OCI-LY7 (cell line): ENCODE data around the gene ARHGEF39. TPM values are rescaled to one million over a fixed set of nuclear protein-coding genes. Genes with fewer than 3 reads are reported as not detected.

ENCODE experiments used
- BruUV-seq: library from RNA; stranded (reverse); fragments of 400-500 nt; replicated peaks from 2 replicates; lab custom pipeline; 2021; lab: Mats Ljungman, UMichigan
- CTCF ChIA-PET: fragments of 300-600 bp; sonication (Branson Sonifier 250); formaldehyde crosslinking; loops from one replicate; lab custom pipeline; 2022; ENCODE audit warnings: antibody characterized with exemption; ENCODE audit not compliant: unreplicated experiment; lab: Charles Lee
- POLR2A ChIA-PET: fragments of 300-600 bp; sonication (Branson Sonifier 250); formaldehyde crosslinking; loops from one replicate; lab custom pipeline; 2022; ENCODE audit warnings: antibody characterized with exemption; lab: Charles Lee
- DNase-seq: peaks from one replicate; pipeline ENCODE4 v3.0.0-alpha.2; 2015; ENCODE audit warnings: low spot score
- H2AFZ ChIP-seq: fragments of 200-600 bp; sonication (generic), shearing (Covaris generic); 2 replicates; pipeline ENCODE4 v1.6.1; 2014; ENCODE audit warnings: mild to moderate bottlenecking, antibody characterized with exemption, low read length, moderate library complexity
- H3K27ac ChIP-seq: fragments of 200-600 bp; sonication (generic); 2 replicates; pipeline ENCODE4 v1.5.1; 2014; ENCODE audit warnings: mixed run types, low read depth, mild to moderate bottlenecking, moderate library complexity, low read length, inconsistent platforms; ENCODE audit not compliant: poor library complexity, severe bottlenecking
- H3K36me3 ChIP-seq: fragments of 200-600 bp; sonication (generic); 2 replicates; pipeline ENCODE4 v1.6.1; 2014; ENCODE audit warnings: mild to moderate bottlenecking, antibody characterized with exemption, low read length, moderate library complexity, mixed read lengths; ENCODE audit not compliant: insufficient read depth
- H3K4me1 ChIP-seq: fragments of 200-600 bp; sonication (generic); 2 replicates; pipeline ENCODE4 v1.5.1; 2014; ENCODE audit warnings: mild to moderate bottlenecking, low read length; ENCODE audit not compliant: insufficient read depth, poor library complexity, severe bottlenecking
- H3K4me2 ChIP-seq: fragments of 200-600 bp; sonication (generic); 2 replicates; pipeline ENCODE4 v1.6.1; 2014; ENCODE audit warnings: mild to moderate bottlenecking, low read length
- H3K4me3 ChIP-seq: fragments of 200-600 bp; sonication (generic); 2 replicates; pipeline ENCODE4 v1.5.1; 2014; ENCODE audit warnings: mild to moderate bottlenecking, low read depth, low read length; ENCODE audit not compliant: poor library complexity, severe bottlenecking
- H3K79me2 ChIP-seq: fragments of 200-600 bp; sonication (generic); 2 replicates; pipeline ENCODE4 v1.6.1; 2016; ENCODE audit warnings: low read depth, mild to moderate bottlenecking, low read length, moderate library complexity, mixed read lengths; ENCODE audit not compliant: insufficient read depth
- H3K9me2 ChIP-seq: fragments of 200-600 bp; sonication (generic); 2 replicates; pipeline ENCODE4 v1.6.1; 2016; ENCODE audit warnings: mild to moderate bottlenecking, low read length, mixed read lengths; ENCODE audit not compliant: insufficient read depth
- H3K9me3 ChIP-seq: fragments of 200-600 bp; sonication (generic); 2 replicates; pipeline ENCODE4 v1.6.1; 2014; ENCODE audit warnings: mild to moderate bottlenecking, mixed run types, low read length, mixed read lengths
- H4K20me1 ChIP-seq: fragments of 200-600 bp; sonication (generic); 2 replicates; pipeline ENCODE4 v1.6.1; 2014; ENCODE audit warnings: mild to moderate bottlenecking, antibody characterized with exemption, low read length, moderate library complexity, mixed read lengths; ENCODE audit not compliant: insufficient read depth
- EZH2phosphoT487 ChIP-seq: fragments of 200-600 bp; sonication (generic); IDR thresholded peaks from 2 replicates; pipeline ENCODE4 v1.6.1; 2018; ENCODE audit warnings: low read depth, borderline replicate concordance, mild to moderate bottlenecking, mixed run types, antibody characterized with exemption, low read length, moderate library complexity, mixed read lengths
- intact Hi-C: fragments of 100-400 bp; cut with micrococcal nuclease; formaldehyde crosslinking; loops from one replicate; pipeline ENCODE4 v1.10.0; 2022; ENCODE audit not compliant: unreplicated experiment
- total RNA-seq, 2 experiments: library from RNA; depleted of rRNA in 1 of 2; stranded (reverse); fragments of >200 nt in 1 of 2; shearing (Covaris generic) in 1 of 2; gene quantifications; 2 replicates each; pipeline ENCODE4 v1.2.3, GENCODE V29; 2014 to 2022
- TF ChIP-seq, protein P1 (sequence below): fragments of 200-600 bp; sonication (generic); conservative IDR thresholded peaks from 2 replicates; pipeline ENCODE4 v1.5.1; 2014; ENCODE audit warnings: mild to moderate bottlenecking, antibody characterized with exemption, low read length, moderate library complexity, mixed read lengths

Gene ARHGEF39
- total RNA-seq, 2 experiments from 2014 or later, result 30.8 to 48.1 TPM

DNA sequence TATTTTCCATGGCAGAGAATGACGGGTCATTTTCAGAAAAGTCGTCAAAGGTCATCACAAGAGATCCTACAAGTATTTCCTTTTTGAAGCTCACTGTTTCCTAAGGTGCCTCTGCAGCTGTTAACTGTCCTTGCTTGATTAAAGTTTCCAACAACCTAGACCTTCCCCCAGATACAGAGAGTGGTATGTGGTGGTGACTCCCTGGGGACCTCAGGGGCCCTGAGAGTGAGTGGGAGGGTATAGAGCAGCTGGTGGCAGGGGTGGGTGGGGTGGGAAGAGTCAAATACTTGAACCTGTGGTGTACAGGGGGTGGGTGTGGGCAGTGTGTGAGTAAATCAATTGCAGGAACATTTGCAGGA, 45.2 kb downstream of the ARHGEF39 start:
- intact Hi-C loops, result loop anchor here (1.0 to 5.0 kb wide), 7 partner anchors 15 to 502 kb away; partner anchors contain the start of genes ATOSB, CCDC107, CREB3 and RMRP
- Histone ChIP-seq H3K9me3 (no peaks in the 10 kb centered on the region), H3K9me2 (no peaks in the 10 kb centered on the region), H3K79me2 (peaks cover 6% of the 10 kb centered on the region; the same call in 1 of the 2 replicates), H3K36me3 (peaks cover 11% of the 10 kb centered on the region; the same call in 1 of the 2 replicates), H3K27ac (peak overlapping the region; percentile 92), H2AFZ (no peak overlapping the region; the same call in 1 of the 2 replicates), H3K4me1 (peaks cover 67% of the 10 kb centered on the region), H4K20me1 (no peaks in the 10 kb centered on the region), H3K4me3 (peak overlapping the region; percentile 69), H3K4me2 (peak overlapping the region; percentile 90)
- TF ChIP-seq EZH2phosphoT487, result no peak
- TF ChIP-seq, protein P1, sequence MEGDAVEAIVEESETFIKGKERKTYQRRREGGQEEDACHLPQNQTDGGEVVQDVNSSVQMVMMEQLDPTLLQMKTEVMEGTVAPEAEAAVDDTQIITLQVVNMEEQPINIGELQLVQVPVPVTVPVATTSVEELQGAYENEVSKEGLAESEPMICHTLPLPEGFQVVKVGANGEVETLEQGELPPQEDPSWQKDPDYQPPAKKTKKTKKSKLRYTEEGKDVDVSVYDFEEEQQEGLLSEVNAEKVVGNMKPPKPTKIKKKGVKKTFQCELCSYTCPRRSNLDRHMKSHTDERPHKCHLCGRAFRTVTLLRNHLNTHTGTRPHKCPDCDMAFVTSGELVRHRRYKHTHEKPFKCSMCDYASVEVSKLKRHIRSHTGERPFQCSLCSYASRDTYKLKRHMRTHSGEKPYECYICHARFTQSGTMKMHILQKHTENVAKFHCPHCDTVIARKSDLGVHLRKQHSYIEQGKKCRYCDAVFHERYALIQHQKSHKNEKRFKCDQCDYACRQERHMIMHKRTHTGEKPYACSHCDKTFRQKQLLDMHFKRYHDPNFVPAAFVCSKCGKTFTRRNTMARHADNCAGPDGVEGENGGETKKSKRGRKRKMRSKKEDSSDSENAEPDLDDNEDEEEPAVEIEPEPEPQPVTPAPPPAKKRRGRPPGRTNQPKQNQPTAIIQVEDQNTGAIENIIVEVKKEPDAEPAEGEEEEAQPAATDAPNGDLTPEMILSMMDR, result no peak
- BruUV-seq, result no TSS peak
- DNase-seq, result peak; percentile 94
- CTCF ChIA-PET, result interaction anchor here (0.6 to 2.3 kb wide), 8 partner anchors 7 to 249 kb away, joined by 3 to 21 read pairs (median 5); partner anchors contain the start of genes CCDC107, RMRP and SIT1
- POLR2A ChIA-PET, result interaction anchor here (0.6 to 11.0 kb wide), 20 partner anchors 8 to 226 kb away, joined by 3 to 110 read pairs (median 4); partner anchors contain the start of genes ARHGEF39, CCDC107, CREB3 and HINT2

DNA sequence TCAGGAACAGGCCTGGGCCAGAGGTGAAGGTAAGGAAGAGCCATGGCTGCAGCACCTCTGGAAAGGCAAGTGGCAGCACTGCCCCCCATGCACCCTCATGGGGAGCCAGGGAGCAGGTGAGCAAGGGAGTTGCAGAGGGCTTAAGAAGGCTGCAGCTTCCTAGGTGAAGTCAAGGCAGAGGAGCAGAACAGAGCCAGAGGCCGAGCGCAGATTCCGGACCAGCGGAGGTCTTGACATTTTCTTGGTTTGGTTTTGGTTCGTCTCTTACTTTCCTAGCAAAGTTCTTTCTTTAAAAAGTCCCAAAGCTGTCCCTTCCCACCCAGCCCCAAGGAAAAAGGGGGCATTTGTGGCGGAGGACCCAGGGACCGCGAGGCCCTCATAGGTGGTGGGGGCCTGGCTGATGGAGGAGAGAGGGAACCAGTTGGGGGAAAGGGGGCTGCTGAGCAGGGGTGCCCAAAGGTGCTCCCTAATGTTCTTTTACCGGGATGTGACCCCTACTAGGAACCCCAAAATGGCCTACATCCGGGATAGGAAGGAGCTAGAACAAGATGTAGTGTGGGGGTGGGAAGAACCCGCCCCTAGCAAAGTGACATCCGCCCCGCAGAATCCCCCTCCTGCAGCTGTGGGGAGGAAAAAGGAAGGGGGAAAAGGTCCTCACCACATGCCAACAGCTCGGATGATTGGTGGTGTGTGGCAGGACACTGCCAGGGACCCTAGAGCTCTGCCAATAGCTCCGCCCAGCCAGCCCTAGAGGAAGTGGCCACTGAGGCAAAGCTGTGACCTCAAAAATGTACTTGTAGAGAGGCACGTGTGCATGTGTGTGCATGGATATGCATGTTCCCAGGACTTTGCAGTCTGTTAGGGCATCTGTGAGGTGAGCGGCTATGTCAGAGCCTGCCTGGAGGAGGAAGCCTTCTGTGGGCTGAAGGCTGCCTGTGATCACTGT, 45.9 kb downstream of the ARHGEF39 start:
- peak overlapping the region; percentile 69 for H3K4me3 ChIP-seq
- H3K9me3 ChIP-seq, result no peaks in the 10 kb centered on the region
- peaks cover 67% of the 10 kb centered on the region for H3K4me1 ChIP-seq
- POLR2A ChIA-PET, result interaction anchor here (0.5 to 11.0 kb wide), 20 partner anchors 8 to 1129 kb away, joined by 3 to 110 read pairs (median 6); partner anchors contain the start of genes ARHGEF39, CCDC107, CREB3 and HINT2
- H3K27ac ChIP-seq, result peak overlapping the region; percentile 92
- peak overlapping the region; percentile 90 for H3K4me2 ChIP-seq
- no peaks in the 10 kb centered on the region for H3K9me2 ChIP-seq
- peaks cover 6% of the 10 kb centered on the region; the same call in 1 of the 2 replicates for H3K79me2 ChIP-seq
- H3K36me3 ChIP-seq, result peaks cover 17% of the 10 kb centered on the region
- peak; percentile 94 for DNase-seq
- TSS peak; percentile 71 for BruUV-seq
- CTCF ChIA-PET, result interaction anchor here (0.6 to 2.3 kb wide), 9 partner anchors 10 to 250 kb away, joined by 3 to 21 read pairs (median 5); partner anchors contain the start of genes CCDC107, RMRP and SIT1
- no peaks in the 10 kb centered on the region for H4K20me1 ChIP-seq
- intact Hi-C loops, result loop anchor here (1.0 to 5.0 kb wide), 6 partner anchors 15 to 502 kb away; partner anchors contain the start of genes ATOSB, CCDC107, CREB3 and RMRP
- TF ChIP-seq, protein P1, result no peak
- TF ChIP-seq EZH2phosphoT487, result no peak
- H2AFZ ChIP-seq, result no peak overlapping the region; the same call in 1 of the 2 replicates
